GM12864 (cell line): ENCODE measurements around the gene SEL1L2.

Experiments
- DNase-seq: peaks from one replicate; pipeline ENCODE4 v3.0.0-alpha.2; 2011; ENCODE audit warnings: low read depth
- H3K4me3 ChIP-seq: 2 replicates; pipeline ENCODE4 v1.5.1; 2011; ENCODE audit warnings: mild to moderate bottlenecking, low read depth, low read length, control low read depth
- CTCF ChIP-seq: IDR thresholded peaks from 2 replicates; pipeline ENCODE4 v1.5.1; 2011; ENCODE audit warnings: low read depth, mild to moderate bottlenecking, moderate library complexity, low read length, control low read depth, inconsistent platforms; ENCODE audit errors: missing control alignments

The SEL1L2 gene

GRCh38 chr20:13984211-13984610, 6.2 kb downstream of the SEL1L2 start:
- TF ChIP-seq CTCF: no peak
- no peak for DNase-seq
- H3K4me3 ChIP-seq: no peak overlapping the region

DNA sequence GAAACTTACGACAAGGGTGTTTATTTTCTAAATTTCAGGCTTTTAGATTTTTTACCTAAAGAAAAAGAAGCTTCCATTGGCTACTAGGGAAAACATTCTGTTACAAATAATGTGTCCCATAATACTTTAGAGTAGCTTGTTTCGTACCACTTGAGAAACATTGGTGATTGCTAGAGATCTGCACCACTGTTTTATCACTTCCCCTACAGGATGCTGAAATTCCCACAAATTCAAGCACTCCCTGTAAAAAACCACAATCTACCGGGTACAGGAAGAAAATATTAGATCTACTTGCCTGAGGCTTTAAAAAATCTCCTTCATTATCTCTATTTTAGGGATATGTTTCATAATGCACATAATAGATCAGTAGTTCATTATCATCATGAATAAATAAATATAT, 29.9 kb downstream of the SEL1L2 start:
- no peak overlapping the region for H3K4me3 ChIP-seq
- no peak for TF ChIP-seq CTCF
- DNase-seq: no peak

DNA sequence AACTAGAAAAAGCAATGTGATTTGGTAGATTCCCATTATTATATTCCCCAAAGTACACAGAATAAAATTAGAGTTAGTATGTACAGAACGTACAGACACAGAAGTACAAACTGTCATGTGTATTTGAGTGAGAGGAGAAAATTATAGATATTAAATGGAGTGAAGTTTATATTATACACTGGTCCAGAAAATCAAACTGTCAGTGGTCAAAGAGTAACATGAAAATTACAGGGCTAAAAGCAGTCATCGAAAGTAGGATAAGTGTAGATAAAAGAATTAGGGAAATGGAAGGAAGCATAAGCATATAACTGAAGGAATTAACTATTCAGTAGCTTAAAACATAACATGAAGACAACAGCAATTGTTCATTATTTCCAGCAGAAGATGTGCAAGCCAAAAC, 30.3 kb downstream of the SEL1L2 start:
- DNase-seq: no peak
- TF ChIP-seq CTCF: no peak
- H3K4me3 ChIP-seq: no peak overlapping the region

GRCh38 chr20:13953227-13953626, 37.2 kb downstream of the SEL1L2 start:
- no peak for DNase-seq
- TF ChIP-seq CTCF: peak; percentile 25
- H3K4me3 ChIP-seq: no peak overlapping the region

DNA sequence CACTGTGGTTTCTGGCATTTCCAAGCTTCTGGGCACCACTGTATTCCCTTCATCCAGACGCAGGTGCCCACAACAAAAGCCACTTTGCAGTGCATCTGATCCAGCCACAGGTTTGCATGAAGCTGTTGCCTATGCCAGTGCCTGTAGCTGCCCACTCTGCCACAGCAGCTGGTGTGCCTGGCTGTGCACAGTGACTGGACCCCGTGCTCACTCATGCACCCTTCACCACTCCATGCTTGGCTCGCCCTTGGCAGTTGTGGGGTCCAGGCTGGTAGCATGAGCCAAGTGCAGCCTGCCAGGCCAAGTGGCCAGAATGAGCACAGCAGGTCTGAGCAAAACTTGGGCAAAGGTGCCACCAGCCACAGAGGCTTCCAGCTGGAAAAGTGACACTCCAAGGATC, 42.7 kb downstream of the SEL1L2 start:
- no peak overlapping the region for H3K4me3 ChIP-seq
- no peak for DNase-seq
- TF ChIP-seq CTCF: no peak

GRCh38 chr20:13941031-13941430, 49.4 kb downstream of the SEL1L2 start:
- no peak for DNase-seq
- no peak for TF ChIP-seq CTCF
- no peak overlapping the region for H3K4me3 ChIP-seq

- DNase-seq: no peak
- no peak overlapping the region for H3K4me3 ChIP-seq
- TF ChIP-seq CTCF: no peak
These were observed 53.4 kb downstream of the SEL1L2 start for GRCh38 chr20:13936781-13937576.
